HG03575 (cell line): Measurements from ENCODE around the gene FAHD1.
"Not testable (repeated sequence)": the region's sequence is repeated elsewhere in the genome, so short reads cannot be mapped to it uniquely, and the experiment has no call there.

Source experiments
- ATAC-seq: cut with Tn5 transposase; IDR thresholded peaks from one replicate; pipeline ENCODE4 v1.9.1; 2021; ENCODE audit not compliant: unreplicated experiment, insufficient number of reproducible peaks, low FRiP score; ENCODE audit errors: extremely low read depth

The FAHD1 gene

DNA sequence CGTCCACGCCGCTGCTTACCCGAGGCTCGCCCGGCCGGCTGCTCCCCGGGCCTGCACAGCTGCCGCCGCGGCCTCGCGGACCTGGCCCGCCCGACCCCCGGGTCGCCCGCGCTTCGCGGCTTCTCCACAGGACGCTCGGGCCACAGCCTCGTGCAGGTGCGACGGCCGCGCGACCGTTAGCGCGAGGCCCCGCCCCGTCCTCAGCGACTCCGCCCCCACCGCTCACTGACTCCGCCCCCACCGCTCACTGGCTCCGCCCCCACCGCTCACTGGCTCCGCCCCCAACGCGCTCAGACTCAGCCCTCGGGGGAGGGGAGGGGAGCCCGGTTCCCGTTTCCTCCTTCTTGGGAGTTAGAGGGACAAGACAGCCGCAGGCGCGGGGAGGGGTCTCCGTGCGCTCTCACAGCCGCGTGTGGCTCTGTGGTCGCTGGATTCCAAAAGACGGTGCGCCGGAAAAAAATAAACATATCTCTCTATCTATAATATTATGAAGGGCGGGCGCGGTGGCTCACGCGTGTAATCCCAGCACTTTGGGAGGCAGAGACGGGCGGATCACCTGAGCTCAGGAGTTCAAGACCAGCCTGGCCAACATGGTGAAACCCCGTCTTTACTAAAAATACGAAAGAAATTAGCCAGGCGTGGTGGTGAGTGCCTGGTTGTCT, 45.1 kb downstream of the FAHD1 start, which contains the start of gene MEIOB:
Gene MEIOB, minus strand, starts transcription at position 191 of the 662 bp plus-strand sequence. CDS start 3,989 bp downstream, outside the sequence.
- ATAC-seq: no peak

DNA sequence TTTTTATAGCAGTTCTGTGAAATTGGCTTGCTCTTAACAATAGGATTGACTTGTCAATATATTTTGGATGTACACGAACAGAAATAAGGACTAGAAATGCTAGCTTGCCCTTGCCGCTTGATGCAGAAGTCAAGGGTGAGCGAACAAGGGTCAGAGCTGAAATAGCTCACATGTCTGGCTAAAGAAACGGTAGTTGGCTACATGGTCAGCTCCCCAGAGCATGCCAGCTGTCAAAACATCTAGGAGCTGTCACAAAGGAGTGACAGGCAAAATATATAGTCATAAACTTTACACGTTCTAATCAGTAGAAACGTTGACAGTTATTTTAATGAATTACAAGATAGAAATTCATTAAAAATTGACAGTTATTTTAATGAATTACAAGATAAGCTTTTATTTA, 47.8 kb downstream of the FAHD1 start:
- no peak for ATAC-seq

DNA sequence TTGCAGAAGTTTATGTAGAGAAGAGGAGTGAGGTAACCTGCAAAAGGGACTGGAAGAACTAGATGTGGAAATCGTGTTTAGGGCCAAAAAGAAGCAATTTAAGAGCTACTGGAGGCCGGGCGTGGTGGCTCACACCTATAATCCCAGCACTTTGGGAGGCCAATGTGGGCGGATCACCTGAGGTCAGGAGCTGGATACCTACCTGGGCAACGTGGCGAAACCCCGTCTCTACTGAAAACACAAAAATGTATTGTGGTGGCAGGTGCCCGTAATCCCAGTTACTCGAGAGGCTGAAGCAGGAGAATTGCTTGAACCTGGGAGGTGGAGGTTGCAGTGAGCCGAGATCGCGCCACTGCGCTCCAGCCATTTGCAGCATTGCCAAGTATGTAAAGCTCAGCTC, 49.1 kb downstream of the FAHD1 start:
- ATAC-seq: not testable (repeated sequence)

DNA sequence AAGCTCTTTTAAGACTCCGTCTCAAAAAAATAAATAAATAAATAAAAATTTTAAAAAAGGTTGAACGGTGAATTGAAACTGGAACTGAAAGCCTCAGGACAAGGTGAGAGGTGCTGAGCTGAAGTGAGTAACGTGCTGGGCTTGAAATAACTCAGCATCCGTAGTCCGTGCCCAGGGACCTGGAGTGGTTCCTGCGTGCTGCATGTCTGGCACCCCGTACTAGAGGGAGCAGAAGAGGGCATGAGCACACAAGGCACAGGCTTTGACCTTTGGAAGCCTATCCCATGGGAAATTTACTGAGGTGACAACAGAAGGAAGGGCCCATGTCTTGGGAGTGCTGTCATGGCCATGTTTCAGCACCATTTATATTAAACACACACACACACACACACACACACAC, 49.5 kb downstream of the FAHD1 start:
- no peak for ATAC-seq

DNA sequence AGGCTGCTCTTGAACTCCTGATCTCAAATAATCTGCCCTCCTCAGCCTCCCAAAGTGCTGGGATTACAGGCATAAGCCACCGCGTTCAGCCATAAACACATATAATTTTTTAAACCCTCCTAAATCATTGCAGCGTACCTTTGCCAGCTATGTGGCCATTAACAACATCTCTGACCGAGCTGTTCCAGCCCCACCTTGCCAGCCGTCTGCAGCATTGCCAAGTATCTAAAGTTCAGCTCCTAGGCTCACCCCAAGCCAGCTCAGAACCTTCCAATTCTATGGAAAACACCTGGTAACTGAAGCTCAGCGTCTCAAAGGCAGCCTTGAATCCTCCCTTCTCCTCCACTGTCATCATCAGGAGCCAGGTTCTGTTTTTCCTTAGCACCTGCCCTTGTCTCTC, 50.1 kb downstream of the FAHD1 start:
- no peak for ATAC-seq

DNA sequence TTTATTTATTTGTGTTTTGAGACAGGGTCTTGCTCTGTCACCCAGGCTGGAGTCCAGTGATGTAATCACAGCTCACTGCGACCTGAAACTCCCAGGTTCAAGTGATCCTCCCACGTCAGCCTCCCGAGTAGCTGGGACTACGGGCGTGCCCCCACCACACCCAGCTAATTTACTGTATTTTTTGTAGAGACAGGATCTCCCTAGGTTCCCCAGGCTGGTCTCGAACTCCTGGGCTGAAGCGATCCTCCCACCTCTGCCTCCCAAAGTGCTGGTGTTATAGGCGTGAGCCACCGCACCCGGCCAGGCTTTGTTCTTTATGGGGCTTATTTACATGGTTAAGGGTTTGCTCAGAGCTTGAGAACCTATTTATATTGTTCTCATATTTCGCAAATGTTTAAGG, 50.8 kb downstream of the FAHD1 start:
- ATAC-seq: no peak

DNA sequence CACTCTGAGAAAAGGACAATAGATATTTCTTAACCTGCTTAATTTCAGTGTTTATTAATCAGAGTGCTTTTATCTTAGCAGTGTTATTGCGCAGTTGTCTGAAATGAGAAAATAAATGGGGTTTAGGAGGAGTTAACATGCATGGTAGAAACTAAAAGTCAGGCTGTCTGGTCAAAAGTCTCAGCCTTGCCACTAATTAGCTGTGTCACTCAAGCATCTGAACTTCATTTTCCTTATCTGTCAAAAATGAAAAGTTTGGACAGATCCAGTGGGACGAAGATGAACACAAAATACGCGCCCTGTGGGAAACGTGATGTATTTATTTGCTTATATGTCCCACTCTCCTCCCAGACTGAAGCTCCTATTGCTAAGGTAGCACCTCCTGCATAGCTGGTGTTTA, 51.2 kb downstream of the FAHD1 start:
- ATAC-seq: no peak
